NCI-H2196 (cell line): Measurements from ENCODE around the gene PIGZ.

Experiments used
- DNase-seq: peaks from one replicate; lab custom pipeline; 2025; ENCODE audit not compliant: unreplicated experiment; lab: John Stamatoyannopoulos, UW

Gene PIGZ, protein sequence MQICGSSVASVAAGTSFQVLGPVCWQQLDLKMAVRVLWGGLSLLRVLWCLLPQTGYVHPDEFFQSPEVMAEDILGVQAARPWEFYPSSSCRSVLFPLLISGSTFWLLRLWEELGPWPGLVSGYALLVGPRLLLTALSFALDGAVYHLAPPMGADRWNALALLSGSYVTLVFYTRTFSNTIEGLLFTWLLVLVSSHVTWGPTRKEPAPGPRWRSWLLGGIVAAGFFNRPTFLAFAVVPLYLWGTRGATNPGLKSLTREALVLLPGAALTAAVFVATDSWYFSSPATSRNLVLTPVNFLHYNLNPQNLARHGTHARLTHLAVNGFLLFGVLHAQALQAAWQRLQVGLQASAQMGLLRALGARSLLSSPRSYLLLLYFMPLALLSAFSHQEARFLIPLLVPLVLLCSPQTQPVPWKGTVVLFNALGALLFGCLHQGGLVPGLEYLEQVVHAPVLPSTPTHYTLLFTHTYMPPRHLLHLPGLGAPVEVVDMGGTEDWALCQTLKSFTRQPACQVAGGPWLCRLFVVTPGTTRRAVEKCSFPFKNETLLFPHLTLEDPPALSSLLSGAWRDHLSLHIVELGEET

GRCh38 chr3:196968233-196969133 is at the start of gene PIGZ:
Gene PIGZ, minus strand, starts transcription at chr3:196968833. Its CDS starts 16,802 bp downstream, at chr3:196952031.
- DNase-seq: peak; percentile 73

GRCh38 chr3:197017003-197017402 is 48.4 kb upstream of the PIGZ start:
- no peak for DNase-seq

- no peak for DNase-seq
Measured at GRCh38 chr3:197015790-197016736, 47.4 kb upstream of the PIGZ start.

- DNase-seq: no peak
Measured at GRCh38 chr3:197014942-197015575, 46.4 kb upstream of the PIGZ start.

GRCh38 chr3:197014024-197014423 is 45.4 kb upstream of the PIGZ start:
- no peak for DNase-seq

DNA sequence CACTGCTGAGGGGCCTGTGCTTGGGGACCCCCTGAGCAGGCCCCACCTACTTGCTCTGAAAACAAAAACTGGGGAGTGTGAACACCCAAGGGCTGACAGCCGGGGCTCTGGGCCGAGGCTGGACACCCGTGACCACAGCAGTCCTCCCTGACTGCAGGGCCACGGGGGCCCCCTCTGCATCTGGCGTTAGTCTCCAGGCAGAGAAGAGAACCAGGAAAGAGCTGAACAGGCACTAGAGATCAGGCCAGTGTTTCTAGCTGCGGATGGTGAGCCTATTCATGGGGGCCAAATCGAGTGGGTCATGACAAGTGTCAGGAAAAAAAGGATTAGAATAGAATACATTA is 43.9 kb upstream of the PIGZ start:
- no peak for DNase-seq

GRCh38 chr3:197011780-197012539 is 43.3 kb upstream of the PIGZ start:
- DNase-seq: no peak

DNA sequence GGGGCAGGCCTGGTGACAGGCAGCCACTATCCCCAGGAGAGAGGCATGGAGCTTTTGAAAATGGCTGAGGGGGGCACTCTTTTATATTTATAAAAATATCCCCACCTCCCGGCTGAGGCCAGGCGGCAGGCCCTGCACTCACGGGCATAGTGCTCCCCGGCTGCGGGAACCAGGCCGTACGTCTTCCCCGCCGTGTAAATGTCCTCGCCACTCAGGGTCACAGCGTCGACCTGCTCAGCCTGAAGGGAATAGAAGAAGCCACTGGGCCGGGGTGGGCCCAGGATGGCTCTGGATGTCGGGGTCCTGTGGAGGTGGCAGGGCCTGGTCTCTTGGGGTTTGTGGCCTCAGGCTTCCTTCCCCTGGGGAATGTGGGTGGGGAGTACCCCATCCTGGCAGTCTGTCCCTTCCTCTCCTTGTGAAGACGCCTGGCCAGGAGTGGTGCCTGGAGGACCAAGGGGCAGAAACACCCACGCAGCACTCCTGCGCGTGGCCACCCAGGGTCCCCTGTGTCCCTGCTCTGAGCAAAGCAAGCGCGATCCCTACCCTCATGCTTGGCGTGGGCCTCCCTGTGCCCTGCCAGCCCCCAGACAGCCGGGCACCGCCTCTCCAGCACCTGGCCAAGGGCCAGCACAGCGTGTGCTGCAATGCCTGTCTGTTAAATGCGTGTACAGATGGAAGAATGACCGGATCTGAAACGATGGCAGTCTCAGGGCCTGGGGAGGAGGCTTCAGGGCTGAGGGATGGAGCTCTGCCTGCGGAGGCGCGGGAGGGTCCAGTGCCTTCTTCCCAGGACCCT is 42.1 kb upstream of the PIGZ start:
- no peak for DNase-seq

- DNase-seq: no peak
Measured at GRCh38 chr3:197009532-197010019, 40.9 kb upstream of the PIGZ start.

- no peak for DNase-seq
Measured at GRCh38 chr3:197008436-197009209, 40.0 kb upstream of the PIGZ start.

DNA sequence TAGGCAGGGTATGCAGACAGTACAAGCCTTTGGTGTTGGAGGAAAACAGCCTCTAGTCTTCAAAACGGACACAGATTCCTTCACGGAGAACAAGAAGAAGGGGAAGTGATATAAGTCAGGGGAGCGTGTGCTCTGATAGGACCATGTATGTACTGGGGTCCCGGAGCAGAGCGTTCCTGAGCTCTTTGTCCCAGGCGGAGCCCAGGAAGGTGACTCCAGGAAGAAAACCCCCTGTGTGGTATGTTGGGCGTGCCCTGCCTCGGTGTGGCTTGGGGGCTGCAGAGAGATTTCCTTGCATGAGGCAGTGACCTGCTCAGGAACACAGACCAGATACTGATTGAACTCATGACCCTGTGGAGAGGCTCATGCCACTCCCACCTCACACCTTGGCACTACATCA is 39.3 kb upstream of the PIGZ start:
- no peak for DNase-seq

DNA sequence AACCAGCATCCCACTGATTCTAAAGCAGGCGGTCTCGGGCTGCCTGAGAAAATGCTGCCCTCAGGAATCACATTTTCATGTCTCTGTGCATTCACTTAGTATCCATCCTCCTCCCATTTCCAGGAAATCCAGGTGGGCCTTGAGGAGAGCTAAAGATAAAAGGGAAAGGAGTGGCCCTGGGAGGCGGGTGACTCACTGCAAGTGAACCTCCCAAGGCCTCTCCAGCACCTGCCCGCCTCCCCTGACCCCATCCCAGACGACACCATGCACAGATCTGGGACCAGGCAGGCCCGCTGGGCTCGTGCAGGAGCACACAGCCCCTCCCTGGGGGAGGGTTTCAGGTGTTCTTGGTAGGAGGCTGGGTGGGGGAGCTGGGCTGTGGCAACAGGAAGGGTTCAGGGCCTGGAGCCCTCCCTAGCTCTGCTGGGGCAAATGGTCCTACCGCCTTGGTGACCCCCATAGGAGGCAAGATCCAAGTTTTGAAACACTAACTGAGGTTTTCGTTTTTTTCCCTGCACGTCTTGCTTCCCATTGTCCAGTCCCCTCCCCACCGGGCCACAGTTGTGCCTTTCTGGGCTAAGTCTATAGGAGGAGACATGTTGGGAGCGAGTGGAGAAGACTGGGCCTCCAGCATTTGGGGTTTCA is 38.8 kb upstream of the PIGZ start:
- DNase-seq: no peak

DNA sequence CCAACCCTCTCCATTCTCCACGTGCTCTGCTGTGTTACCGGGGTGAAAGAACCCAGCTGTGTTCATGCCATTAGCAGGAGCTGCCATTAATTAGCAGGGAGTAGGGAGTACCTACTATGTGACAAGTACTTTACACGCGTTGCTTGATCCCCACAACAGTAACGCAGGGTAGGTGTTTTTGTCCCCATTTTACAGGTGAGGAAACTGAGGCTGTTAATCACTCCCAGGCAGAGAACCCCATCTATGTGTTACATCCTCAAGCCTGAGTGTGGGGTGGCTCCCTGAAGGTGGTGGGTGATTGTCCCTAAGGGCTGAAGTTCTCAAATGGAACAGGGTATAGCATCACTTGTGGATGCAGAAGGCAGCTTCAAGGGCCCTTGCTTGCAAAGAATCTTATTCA is 38.2 kb upstream of the PIGZ start:
- DNase-seq: no peak

- DNase-seq: no peak
Measured at GRCh38 chr3:197006446-197006845, 37.8 kb upstream of the PIGZ start.

DNA sequence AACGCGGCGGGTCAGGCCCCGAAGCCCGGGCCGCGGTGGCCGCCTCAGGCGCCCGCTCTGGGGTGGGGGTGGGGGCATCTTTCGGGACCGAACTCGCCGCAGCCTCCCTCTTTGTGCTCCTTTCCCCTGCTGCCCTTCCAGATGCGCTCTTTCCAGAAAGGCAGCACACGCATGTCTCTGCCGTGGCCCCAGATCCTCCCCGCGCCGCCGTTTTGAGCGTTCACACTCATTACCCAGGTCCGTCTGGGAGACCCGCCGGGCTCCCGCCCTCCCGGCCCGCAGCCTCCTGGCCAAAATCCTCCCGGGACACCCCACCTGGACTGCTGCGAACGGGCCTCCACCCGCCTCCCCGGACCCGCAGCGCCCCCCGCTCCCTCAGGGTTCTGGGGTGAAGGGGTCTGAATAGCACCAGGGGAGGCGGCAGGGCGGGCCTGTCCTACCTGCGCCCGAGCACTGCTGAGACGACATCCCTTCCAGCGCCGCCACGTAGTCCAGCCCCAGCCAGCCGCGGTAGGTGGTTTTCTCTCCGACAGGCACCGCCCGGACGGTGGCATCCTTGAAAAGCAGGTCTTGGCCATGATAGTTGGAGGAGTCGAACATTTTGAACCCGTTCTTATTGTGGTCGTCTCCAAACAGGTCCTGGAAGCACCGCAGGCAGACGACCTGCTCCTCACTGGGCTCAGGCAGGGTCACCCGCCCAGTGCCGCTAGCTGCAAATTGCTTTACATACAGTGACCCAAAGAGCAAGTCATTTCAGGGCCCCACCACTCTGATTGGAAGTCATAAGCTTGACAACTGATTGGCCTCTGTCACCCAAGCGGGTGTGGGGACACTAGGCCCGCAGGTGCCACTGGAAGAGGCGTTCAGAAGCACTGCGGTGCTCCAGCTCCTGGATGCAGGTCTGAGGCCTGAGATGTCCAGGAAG is 35.1 kb upstream of the PIGZ start:
- peak; percentile 62 for DNase-seq
